GM19193 (cell line): ENCODE results near the gene UBE2F.

ENCODE experiments used
- POLR2A ChIP-seq: IDR thresholded peaks from 4 replicates; pipeline ENCODE4 v1.6.1; 2011; ENCODE audit not compliant: insufficient read depth, insufficient read length; ENCODE audit errors: extremely low read depth

The UBE2F gene

GRCh38 chr2:237998530-237998929 is 31.7 kb downstream of the UBE2F start:
- no peak for TF ChIP-seq POLR2A

DNA sequence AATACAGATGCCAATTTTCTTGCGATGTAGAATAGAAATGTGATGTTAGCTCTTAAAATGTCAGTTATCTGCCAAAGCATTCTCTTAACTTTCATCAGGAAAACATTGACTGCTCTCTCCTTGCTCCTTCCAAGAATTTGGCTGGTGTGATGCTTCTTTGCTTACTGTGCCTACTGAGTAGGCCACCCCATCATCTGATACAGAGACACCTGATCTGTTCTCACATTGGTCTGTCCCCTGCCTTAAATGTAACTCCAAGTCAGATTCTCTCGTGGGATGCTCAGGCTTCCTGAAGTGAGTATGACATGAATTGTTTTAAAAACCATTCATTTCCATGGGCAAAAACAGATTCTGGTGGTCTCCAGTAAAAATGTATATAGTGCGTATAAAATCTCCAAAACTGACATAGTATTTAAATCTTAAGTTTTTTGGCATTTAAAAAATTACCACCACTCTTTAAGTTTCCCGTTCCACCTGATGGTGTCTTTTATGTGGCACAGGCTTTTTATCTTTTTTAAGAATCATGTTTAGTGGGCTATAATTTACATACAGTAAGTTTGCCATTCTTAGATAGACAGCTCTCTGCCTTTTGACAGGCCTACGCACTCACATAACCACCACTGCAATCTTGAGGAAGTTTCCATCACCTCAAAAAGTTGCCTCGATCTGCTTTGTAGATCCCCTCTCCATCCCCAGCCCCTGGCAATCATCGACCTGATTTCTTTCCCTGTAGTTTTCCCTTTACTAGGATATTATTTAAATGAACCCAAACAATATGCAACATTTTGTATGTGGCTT is 36.6 kb downstream of the UBE2F start:
- TF ChIP-seq POLR2A, result no peak

DNA sequence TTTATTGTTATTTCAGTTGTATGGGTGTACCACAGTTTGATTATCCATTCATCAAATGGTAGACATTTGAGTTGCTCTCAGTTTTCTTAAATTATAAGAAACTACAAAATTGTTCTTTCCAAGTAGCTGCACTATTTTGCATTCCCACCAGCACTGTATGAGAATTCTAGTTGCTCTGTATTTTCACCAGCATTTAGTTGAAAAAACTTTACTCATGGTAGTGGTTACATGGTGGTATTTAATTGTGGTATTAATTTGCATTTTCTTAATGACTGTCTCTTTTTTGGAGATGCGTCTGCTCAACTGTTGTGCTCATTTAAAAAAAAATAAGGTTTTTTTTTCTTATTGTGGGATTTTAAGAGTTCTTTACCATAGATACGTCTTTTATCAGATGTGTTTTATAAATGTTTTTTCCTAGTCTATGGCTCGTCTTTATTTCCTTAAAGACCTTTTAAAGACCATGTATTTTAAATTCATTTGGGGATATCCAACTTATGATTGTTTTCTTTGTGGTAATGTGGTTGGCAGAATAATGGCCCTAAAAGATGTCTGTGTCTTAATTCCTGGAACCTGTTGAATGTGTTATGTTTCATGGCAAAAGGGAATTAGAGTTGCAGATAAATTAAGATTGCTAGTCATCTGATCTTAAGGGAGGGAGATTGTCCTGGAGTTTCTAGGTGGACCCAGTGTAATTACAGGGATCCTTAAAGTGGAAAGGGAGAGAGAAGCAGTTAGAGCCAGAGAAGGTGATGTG is 37.4 kb downstream of the UBE2F start:
- no peak for TF ChIP-seq POLR2A

DNA sequence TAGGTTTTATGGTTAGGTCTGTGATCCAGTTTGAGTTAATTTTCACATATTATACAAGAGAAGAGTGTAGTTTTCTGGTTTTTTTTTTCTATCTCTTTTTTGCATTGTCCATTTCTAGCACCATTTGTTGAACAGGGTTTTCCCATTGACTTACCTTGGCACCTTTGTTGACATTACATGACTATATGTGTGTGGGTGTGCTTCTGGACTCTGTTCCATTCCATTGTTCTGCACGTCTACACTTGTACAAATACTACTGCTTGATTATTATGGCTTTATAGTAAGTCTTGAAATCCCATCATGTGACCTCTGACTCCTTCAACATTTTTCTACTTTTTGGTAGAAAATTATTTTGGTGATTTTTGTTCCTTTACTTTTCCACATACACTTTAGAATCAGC is 38.7 kb downstream of the UBE2F start:
- TF ChIP-seq POLR2A, result no peak

DNA sequence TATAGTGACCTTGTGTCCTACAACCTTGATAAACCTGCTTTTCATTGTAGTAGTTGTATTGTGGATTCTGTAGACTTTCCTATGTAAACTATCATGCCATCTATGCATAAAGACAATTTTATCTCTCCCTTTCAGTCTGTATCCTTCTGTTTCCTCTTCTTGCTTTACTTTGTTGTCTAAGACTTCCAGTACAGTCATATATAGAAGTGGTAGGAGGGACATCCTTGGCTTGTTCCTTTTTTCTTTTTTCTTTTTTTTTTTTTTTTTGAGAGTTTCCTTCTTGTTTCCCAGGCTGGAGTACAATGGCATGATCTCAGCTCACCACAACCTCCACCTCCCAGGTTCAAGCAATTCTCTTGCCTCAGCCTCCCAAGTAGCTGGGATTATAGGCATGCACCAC is 39.7 kb downstream of the UBE2F start:
- TF ChIP-seq POLR2A, result no peak

GRCh38 chr2:238007924-238008323 is 41.1 kb downstream of the UBE2F start:
- no peak for TF ChIP-seq POLR2A

DNA sequence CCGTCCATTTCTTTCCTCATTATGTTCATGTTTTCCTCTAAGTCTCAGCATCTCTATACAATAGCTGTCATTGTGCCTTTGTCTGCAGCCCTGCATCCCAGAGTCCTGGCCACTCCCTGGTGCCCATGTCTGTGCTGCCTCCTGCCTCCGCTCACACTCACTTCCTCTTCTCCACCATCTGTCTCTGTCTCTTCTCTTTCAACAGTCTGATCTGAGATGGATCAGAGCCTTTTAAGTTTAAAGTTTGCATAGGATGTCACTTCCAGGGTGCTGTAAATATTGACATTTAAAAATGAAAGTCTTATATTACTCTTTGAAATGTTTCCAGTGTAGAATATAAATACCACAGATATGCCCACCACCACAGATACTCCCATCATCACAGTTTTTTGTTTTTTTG is 42.7 kb downstream of the UBE2F start:
- no peak for TF ChIP-seq POLR2A

DNA sequence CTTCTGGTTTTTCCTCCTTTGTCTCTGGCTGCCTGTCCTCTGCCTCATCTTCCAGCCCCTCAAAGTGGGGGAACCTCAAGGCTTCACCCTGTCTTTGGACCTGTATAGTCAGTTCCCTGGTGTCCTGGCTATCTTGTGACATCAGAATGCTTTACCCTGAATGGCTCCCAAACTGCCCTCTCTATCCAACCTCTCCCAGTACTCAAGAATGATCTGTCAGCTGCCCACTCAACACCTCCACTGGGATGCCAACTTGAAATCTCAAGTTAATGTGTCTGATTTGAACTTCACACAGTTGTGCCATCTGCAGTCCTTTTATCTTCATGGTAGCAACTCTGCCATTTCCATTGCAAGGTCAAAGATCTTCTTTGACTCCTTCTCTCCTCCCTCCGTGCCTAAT is 43.8 kb downstream of the UBE2F start:
- no peak for TF ChIP-seq POLR2A

GRCh38 chr2:238013806-238014205 is 47.0 kb downstream of the UBE2F start:
- TF ChIP-seq POLR2A, result no peak

DNA sequence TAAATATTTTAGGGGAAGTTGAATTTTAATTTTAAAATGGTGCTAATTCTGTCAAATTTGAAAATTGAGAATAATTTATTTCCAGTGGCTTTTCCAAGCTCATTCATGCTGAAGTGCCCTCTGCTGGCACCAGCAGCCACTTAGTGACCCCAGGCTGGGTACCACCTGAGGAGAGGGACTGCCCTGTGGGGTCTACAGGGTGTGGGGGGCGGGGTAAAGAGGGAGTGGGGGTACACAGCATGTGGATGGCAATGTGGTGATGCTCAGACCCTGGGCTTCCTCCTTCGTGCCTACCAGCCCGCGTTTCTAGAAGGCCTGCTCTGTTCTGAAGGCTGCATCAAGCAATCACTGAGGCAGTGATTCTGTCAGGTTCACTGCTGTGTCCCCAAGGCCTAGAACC is 48.9 kb downstream of the UBE2F start:
- TF ChIP-seq POLR2A, result no peak

DNA sequence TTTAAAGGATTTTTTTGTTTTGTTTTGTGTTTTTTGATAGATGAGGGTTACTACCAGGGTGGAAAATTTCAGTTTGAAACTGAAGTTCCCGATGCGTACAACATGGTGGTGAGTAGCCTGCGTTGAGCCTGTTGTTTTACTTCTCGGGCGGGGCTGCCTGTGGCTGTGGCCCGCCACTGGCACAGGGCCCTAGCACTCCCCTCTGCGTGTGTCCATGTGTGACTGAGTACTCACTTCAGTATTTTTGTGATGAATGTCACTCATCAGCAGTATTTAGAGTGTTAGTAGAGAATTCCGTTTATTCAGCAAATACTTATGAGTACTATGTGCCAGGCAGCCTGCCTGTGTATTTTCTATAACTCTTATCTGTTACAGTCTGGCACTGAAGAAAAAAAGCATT is 49.7 kb downstream of the UBE2F start:
- TF ChIP-seq POLR2A, result no peak

DNA sequence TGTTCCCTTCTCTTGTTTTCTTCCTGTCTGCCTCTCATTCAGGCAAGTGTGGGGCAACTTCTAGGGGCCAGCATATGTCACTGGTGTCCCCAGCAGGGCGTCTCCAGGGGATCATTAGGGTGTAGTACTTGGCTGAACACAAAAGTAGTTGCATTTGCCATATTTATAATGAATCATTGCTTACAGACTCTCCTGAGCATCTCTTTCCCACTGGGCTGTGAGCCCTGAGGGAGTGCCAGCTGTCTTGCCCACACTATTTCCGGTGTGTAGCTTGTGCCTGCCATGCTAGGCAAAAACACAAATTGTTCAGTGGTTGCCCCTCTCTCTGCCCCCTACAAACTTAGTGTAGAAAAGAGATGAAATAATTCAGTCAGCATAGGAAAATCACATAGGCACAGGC is 53.1 kb downstream of the UBE2F start:
- no peak for TF ChIP-seq POLR2A

GRCh38 chr2:238020816-238021215 is 54.0 kb downstream of the UBE2F start:
- no peak for TF ChIP-seq POLR2A

DNA sequence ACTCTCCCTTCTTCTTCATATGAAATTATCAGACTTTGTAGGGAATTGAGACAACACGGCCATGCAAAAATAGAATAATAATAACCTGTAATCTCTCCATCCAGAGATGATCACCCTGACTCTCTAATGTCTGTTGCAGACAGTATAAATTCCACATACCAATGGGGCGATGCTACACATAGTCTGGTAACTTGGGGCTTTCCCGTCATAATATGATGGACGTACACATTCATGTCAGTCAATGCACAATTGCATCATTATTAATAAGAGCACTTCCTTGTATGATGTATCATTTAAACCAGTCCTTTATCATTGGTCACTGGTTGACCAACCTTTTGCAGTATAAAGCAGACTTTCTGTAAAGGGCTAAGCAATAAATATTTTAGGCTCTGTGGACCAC is 54.5 kb downstream of the UBE2F start:
- no peak for TF ChIP-seq POLR2A

GRCh38 chr2:238022594-238023157 is 55.9 kb downstream of the UBE2F start:
- no peak for TF ChIP-seq POLR2A

DNA sequence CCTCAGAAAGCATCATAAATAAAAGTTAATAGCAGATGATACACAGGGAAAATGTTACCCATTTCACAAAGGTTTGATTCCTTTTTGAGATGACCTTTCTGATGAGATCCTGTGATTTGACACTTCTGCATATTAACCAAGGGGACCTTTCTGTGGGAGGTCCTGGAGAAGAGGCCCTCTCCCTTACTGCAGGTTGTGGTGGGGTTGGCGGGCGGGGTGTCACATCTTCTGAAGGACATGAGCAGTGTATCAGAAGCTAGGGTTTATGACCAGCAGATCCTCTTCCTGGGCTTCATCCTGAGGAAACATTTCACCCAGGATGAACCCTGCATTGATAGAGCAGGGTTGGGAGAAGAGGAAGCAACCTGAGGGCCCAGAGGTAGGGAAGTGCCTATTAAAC is 56.8 kb downstream of the UBE2F start:
- no peak for TF ChIP-seq POLR2A
